ENCODE data around the gene WWOX. TPM values are rescaled to one million over a fixed set of nuclear protein-coding genes. Genes with fewer than 3 reads are reported as not detected.

WWOX gene
- total RNA-seq, 1 experiment from 2014 or later, result 15.6 TPM

- H4K20me1 ChIP-seq (ENCODE audit: control insufficient read depth, insufficient read depth, insufficient read length), result no peaks in the 10 kb centered on the region
- no peak overlapping the region for H3K4me2 ChIP-seq (ENCODE audit: insufficient read depth, insufficient read length, low read length)
- Mint-ChIP-seq H3K4me1 (peaks cover 33 to 41% of the 10 kb centered on the region in 2 experiments), H3K9me3 (peaks cover 0 to 3% of the 10 kb centered on the region in 2 experiments; a peak in 1 of 5 replicates), H3K27ac (peak overlapping the region in 1 of 3 experiments; percentile 8; a peak in 2 of 7 replicates), H3K36me3 (ENCODE audit: insufficient read depth in 1 of 3, low read depth in 3 of 3) (peaks cover 0 to 5% (median 2%) of the 10 kb centered on the region in 3 experiments; a peak in 2 of 7 replicates), H3K27me3 (ENCODE audit: low read depth) (peaks cover 8% of the 10 kb centered on the region), H3K4me3 (no peak overlapping the region)
- H3K9me3 ChIP-seq (ENCODE audit: control insufficient read depth, low read depth, low read length), result no peaks in the 10 kb centered on the region
- no peak overlapping the region for H3K56ac ChIP-seq (ENCODE audit: insufficient read length, low read depth, low read length)
- no peak overlapping the region for H2BK5ac ChIP-seq (ENCODE audit: insufficient read length, low read length)
- peaks cover 2% of the 10 kb centered on the region; the same call in 1 of the 2 replicates for H3K4me1 ChIP-seq (ENCODE audit: insufficient read depth, low read length)
- H4K8ac ChIP-seq (replicated peaks; ENCODE audit: insufficient read length, low read depth, low read length), result no peak overlapping the region
- no peak overlapping the region for H3K18ac ChIP-seq (ENCODE audit: insufficient read length, low read depth, low read length)
- H2BK120ac ChIP-seq (ENCODE audit: low read depth, low read length, poor library complexity, severe bottlenecking), result no peak overlapping the region
- no peak overlapping the region for H3K14ac ChIP-seq (ENCODE audit: insufficient read depth, low read length)
- no peak for DNase-seq
- TF ChIP-seq CTCF (conservative IDR thresholded peaks at IDR 0.05), result no peak
- no peak overlapping the region for H3K4ac ChIP-seq (ENCODE audit: low read depth, low read length)
- H4K5ac ChIP-seq (ENCODE audit: insufficient read length, low read depth, low read length), result no peak overlapping the region
- H3K79me2 ChIP-seq (ENCODE audit: insufficient read depth, low read length), result no peaks in the 10 kb centered on the region
- H3K23me2 ChIP-seq (ENCODE audit: insufficient read length, low read depth, low read length, poor library complexity, severe bottlenecking), result no peaks in the 10 kb centered on the region
- H2BK20ac ChIP-seq (ENCODE audit: low read depth, low read length, poor library complexity, severe bottlenecking), result no peak overlapping the region
- no peak overlapping the region for H3K23ac ChIP-seq (ENCODE audit: insufficient read length, low read depth, low read length)
- H2AFZ ChIP-seq (ENCODE audit: low read length), result no peak overlapping the region
- no peak overlapping the region for H2AK5ac ChIP-seq (ENCODE audit: insufficient read length, low read length)
- H4K91ac ChIP-seq (ENCODE audit: insufficient read length, low read depth, low read length), result no peak overlapping the region
- H3K27ac ChIP-seq (ENCODE audit: insufficient read length, low read depth, low read length), result no peak overlapping the region
- H3K79me1 ChIP-seq (ENCODE audit: insufficient read depth, low read depth, low read length, poor library complexity, severe bottlenecking), result no peaks in the 10 kb centered on the region
- no CpG with 5 or more reads among the region's 16 CpGs for WGBS (ENCODE audit: extremely low coverage, insufficient read length, low lambda C conversion rate)
- no peak overlapping the region for H2BK15ac ChIP-seq (ENCODE audit: low read depth, low read length)
- H3K27me3 ChIP-seq (ENCODE audit: insufficient read depth, low read length), result no peaks in the 10 kb centered on the region
- no peak overlapping the region for H3K9ac ChIP-seq (ENCODE audit: extremely low read depth, insufficient read length, low read length)
- H3T11ph ChIP-seq (ENCODE audit: low read length), result no peak overlapping the region
- no peak overlapping the region for H2BK12ac ChIP-seq (ENCODE audit: insufficient read length, low read depth, low read length)
Observed at GRCh38 chr16:78996790-78997189, 897.3 kb downstream of the WWOX start.
